Lower lobe of right lung (tissue), 2 donors: ENCODE measurements around the gene RAP1GAP. TPM values are rescaled to one million over a fixed set of nuclear protein-coding genes. Genes with fewer than 3 reads are reported as not detected.
A peak's percentile ranks its signal among the peaks of the same experiment; 100 is the strongest.

Source experiments
- ATAC-seq, 2 donors: fragments of 200-7000 bp; cut with Tn5 transposase; one replicate each; pipeline ENCODE4 v1.9.1; 2020 to 2022; ENCODE audit warnings: mild to moderate bottlenecking in 2 of 2, moderate library complexity in 2 of 2
- DNase-seq: peaks from one replicate; pipeline ENCODE4 v3.0.0-alpha.2; 2020
- H3K27ac ChIP-seq: fragments of 200-600 bp; one replicate; pipeline ENCODE4 v1.8.0; 2022
- H3K27me3 ChIP-seq: fragments of 200-600 bp; one replicate; pipeline ENCODE4 v1.8.0; 2022; ENCODE audit warnings: low read depth
- H3K36me3 ChIP-seq: fragments of 200-600 bp; one replicate; pipeline ENCODE4 v1.8.0; 2022; ENCODE audit warnings: mild to moderate bottlenecking
- H3K4me1 ChIP-seq: fragments of 200-600 bp; one replicate; pipeline ENCODE4 v1.8.0; 2022
- H3K4me3 ChIP-seq: fragments of 200-600 bp; one replicate; pipeline ENCODE4 v1.8.0; 2022; ENCODE audit warnings: mild to moderate bottlenecking
- H3K9me3 ChIP-seq: fragments of 200-600 bp; one replicate; pipeline ENCODE4 v1.8.0; 2022
- intact Hi-C: fragments of 100-400 bp; cut with DNase I; formaldehyde crosslinking; loops from one replicate; pipeline ENCODE4 v1.11.0; 2022
- total RNA-seq: library from RNA; stranded (reverse); fragmentation: NEBNext Ultra II Directional; extraction: Animal tissue kit (Norgen Biotek cat#: 25700); gene quantifications from one replicate; pipeline ENCODE4 v1.2.1, GENCODE V29; 2021
- TF ChIP-seq, protein P1 (sequence below): fragments of 200-600 bp; IDR thresholded peaks from one replicate; pipeline ENCODE4 v1.8.0; 2022; ENCODE audit warnings: antibody characterized with exemption, mild to moderate bottlenecking
- donor health status: DM: no; HTN: yes; CAD: no; lungs with severe emphysema.

RAP1GAP gene
- total RNA-seq, 1 donor from 2014 or later = 33.7 TPM

GRCh38 chr1:21706151-21706835 is 37.1 kb upstream of the RAP1GAP start:
- Histone ChIP-seq H3K4me3 (no peak overlapping the region), H3K4me1 (no peaks in the 10 kb centered on the region), H3K9me3 (no peaks in the 10 kb centered on the region), H3K27ac (no peak overlapping the region), H3K27me3 (no peaks in the 10 kb centered on the region), H3K36me3 (peaks cover 78% of the 10 kb centered on the region)
- ATAC-seq = peak in 1 of 2 donors; percentile 43
- DNase-seq = no peak
- TF ChIP-seq, protein P1, sequence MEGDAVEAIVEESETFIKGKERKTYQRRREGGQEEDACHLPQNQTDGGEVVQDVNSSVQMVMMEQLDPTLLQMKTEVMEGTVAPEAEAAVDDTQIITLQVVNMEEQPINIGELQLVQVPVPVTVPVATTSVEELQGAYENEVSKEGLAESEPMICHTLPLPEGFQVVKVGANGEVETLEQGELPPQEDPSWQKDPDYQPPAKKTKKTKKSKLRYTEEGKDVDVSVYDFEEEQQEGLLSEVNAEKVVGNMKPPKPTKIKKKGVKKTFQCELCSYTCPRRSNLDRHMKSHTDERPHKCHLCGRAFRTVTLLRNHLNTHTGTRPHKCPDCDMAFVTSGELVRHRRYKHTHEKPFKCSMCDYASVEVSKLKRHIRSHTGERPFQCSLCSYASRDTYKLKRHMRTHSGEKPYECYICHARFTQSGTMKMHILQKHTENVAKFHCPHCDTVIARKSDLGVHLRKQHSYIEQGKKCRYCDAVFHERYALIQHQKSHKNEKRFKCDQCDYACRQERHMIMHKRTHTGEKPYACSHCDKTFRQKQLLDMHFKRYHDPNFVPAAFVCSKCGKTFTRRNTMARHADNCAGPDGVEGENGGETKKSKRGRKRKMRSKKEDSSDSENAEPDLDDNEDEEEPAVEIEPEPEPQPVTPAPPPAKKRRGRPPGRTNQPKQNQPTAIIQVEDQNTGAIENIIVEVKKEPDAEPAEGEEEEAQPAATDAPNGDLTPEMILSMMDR = no peak
- intact Hi-C loops = no loop called here

DNA sequence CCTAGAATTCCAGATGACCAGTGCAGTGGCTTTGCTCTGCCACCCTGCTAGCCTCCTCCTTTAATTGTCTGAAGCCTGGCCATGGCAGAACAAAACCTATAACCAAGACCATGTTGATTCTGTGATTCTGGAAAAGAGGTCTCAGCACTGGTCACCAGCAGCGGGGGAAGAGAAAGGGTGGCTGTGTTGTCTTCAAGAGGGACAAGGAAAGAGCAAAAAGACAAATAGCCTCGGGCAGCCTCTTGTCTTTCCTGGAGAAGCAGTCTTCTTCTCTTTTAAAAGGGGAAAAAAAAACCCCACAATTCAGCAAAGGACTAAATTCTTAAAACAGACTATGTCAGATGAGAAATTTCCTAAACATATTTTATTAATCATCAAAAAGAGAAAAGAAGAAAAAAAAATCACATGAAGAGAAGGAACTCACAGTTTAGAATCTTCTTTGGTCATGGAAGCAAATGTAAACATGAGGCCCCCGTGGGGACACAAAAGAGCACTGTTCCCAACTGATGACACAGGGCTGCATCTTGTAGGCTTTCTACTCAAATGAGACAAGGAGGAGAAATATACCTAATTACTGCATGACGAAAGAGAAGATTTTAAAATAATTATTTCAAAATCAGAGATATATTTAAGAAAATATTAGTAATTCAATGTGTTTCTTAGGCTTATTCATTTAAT is 36.3 kb upstream of the RAP1GAP start:
- no peaks in the 10 kb centered on the region for H3K4me1 ChIP-seq
- no peaks in the 10 kb centered on the region for H3K9me3 ChIP-seq
- no peak for ATAC-seq
- intact Hi-C loops = no loop called here
- TF ChIP-seq, protein P1 = no peak
- H3K27ac ChIP-seq = no peak overlapping the region
- no peaks in the 10 kb centered on the region for H3K27me3 ChIP-seq
- H3K4me3 ChIP-seq = no peak overlapping the region
- H3K36me3 ChIP-seq = peaks cover 78% of the 10 kb centered on the region
- no peak for DNase-seq

GRCh38 chr1:21704145-21704544 is 35.0 kb upstream of the RAP1GAP start:
- Histone ChIP-seq H3K27me3 (no peaks in the 10 kb centered on the region), H3K4me1 (no peaks in the 10 kb centered on the region), H3K9me3 (no peaks in the 10 kb centered on the region), H3K27ac (no peak overlapping the region), H3K36me3 (peaks cover 85% of the 10 kb centered on the region), H3K4me3 (no peak overlapping the region)
- TF ChIP-seq, protein P1 = no peak
- DNase-seq (no peak), ATAC-seq (no peak)
- intact Hi-C loops = no loop called here

- no peak for DNase-seq
- Histone ChIP-seq H3K4me1 (no peaks in the 10 kb centered on the region), H3K9me3 (no peaks in the 10 kb centered on the region), H3K27ac (no peak overlapping the region), H3K36me3 (peaks cover 90% of the 10 kb centered on the region), H3K4me3 (no peak overlapping the region), H3K27me3 (no peaks in the 10 kb centered on the region)
- intact Hi-C loops = no loop called here
- no peak for ATAC-seq
- TF ChIP-seq, protein P1 = no peak
Measured at GRCh38 chr1:21703318-21703963, 34.3 kb upstream of the RAP1GAP start.

DNA sequence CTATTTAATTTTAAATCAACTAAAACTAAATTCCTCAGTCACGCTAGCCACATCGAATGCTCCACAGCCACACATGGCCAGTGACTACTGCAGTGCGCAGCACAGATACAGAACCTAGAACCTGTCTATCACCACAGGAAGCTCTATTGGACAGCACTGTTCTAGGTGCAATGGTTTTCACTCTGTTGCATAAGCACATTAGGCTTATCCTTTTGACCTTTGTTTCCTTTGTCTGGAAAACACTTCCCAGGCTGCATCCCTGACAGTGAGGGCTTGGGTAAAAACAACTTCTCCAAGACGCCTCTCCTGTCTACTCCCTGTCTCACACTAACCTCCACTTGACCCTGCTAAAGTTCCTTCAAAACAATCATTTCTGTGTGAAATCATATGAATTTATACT is 33.6 kb upstream of the RAP1GAP start:
- Histone ChIP-seq H3K4me1 (no peaks in the 10 kb centered on the region), H3K27me3 (no peaks in the 10 kb centered on the region), H3K4me3 (no peak overlapping the region), H3K27ac (no peak overlapping the region), H3K36me3 (peaks cover 87% of the 10 kb centered on the region), H3K9me3 (no peaks in the 10 kb centered on the region)
- no peak for ATAC-seq
- intact Hi-C loops = no loop called here
- TF ChIP-seq, protein P1 = no peak
- DNase-seq = no peak
